ENCODE data around the gene LRRC58. TPM values are rescaled to one million over a fixed set of nuclear protein-coding genes. Genes with fewer than 3 reads are reported as not detected.

Gene LRRC58
- 5.9 TPM for polyA plus RNA-seq (2012; ENCODE audit: insufficient read length, low read depth)

DNA sequence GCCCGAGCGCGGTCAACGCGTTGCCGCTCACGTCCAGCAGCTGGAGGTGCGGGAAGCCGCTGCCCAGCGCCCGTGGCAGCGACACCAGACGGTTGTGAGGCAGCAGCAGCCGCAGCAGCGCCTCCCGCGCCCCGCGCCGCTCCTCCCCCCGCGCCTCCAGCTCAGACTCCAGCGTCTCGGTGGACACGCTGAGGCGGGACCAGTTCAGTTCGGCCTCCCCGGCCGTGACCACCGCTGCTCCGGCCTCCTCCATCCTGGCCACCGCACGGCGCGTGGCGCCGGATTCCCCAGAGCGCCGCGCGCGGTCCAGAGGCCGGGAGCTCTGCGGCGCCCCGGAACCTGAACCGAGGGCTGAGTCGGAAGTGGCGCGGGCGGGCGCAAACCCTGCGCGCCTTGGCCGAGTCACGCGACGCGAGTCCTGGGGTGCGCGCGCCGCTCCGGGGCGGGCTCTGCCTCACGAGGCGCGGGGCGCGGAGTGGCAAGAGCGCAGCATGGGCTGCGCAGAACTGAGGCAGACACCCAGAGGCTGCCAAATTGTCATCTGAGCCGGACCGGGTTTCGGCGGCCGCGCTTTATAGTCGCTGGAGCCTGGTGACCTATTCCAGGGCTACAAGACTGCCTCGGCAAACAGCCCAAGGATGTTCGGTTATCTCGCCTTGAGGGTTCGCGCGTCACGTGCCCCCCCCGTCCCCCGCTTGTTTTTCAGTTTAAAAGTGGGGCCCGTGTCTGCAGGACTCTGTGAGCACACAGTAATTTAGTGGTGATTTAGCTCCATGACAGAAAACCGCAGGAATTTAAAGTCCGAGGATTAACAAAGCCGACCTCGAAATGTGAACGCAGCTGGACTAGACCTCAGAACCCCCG lies at the start of gene LRRC58:
TSS of gene LRRC58 (minus strand) at position 364 of the 864 bp plus-strand sequence. CDS start at position 253, 111 bp downstream.
- TF ChIP-seq, protein P1, sequence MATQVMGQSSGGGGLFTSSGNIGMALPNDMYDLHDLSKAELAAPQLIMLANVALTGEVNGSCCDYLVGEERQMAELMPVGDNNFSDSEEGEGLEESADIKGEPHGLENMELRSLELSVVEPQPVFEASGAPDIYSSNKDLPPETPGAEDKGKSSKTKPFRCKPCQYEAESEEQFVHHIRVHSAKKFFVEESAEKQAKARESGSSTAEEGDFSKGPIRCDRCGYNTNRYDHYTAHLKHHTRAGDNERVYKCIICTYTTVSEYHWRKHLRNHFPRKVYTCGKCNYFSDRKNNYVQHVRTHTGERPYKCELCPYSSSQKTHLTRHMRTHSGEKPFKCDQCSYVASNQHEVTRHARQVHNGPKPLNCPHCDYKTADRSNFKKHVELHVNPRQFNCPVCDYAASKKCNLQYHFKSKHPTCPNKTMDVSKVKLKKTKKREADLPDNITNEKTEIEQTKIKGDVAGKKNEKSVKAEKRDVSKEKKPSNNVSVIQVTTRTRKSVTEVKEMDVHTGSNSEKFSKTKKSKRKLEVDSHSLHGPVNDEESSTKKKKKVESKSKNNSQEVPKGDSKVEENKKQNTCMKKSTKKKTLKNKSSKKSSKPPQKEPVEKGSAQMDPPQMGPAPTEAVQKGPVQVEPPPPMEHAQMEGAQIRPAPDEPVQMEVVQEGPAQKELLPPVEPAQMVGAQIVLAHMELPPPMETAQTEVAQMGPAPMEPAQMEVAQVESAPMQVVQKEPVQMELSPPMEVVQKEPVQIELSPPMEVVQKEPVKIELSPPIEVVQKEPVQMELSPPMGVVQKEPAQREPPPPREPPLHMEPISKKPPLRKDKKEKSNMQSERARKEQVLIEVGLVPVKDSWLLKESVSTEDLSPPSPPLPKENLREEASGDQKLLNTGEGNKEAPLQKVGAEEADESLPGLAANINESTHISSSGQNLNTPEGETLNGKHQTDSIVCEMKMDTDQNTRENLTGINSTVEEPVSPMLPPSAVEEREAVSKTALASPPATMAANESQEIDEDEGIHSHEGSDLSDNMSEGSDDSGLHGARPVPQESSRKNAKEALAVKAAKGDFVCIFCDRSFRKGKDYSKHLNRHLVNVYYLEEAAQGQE (IDR thresholded peaks at IDR 0.05; ENCODE audit: insufficient read depth in 1 of 2, low read depth in 2 of 2, low read length in 2 of 2) = no peak
- no peak for TF ChIP-seq SIN3A (IDR thresholded peaks at IDR 0.05; ENCODE audit: borderline replicate concordance, insufficient read depth, low read length)
- TF ChIP-seq FOXP2 (optimal IDR thresholded peaks at IDR 0.05; ENCODE audit: borderline replicate concordance, extremely low read depth, extremely low read length, insufficient read depth) = peak; percentile 50
- peak; percentile 72 for TF ChIP-seq POLR2AphosphoS5 (IDR thresholded peaks at IDR 0.05; ENCODE audit: low read depth, low read length)
- TF ChIP-seq TAF1 (IDR thresholded peaks at IDR 0.05; ENCODE audit: borderline replicate concordance, insufficient read depth, low read length) = peak; percentile 75; the same call in 1 of the 2 replicates

DNA sequence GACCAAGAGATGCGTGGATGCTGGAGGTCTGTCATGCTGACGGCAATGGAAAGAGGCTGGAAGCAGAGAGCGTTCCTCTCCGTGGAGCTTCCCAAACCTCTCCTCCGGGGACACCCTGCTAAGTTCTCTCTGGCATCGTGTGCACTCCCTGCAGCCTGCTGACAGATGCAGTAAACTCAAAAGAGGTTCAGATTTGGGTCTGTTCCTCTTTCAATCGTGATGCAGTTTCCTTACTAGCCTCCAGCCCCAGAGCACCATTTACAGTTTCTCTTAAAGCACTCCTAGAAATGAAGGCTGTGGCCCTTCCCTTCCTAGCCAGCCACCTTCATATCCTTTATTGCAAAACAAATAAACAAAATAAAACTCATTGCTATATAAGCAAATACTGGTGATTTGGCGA lies 47.3 kb upstream of the LRRC58 start:
- TF ChIP-seq FOXP2 (optimal IDR thresholded peaks at IDR 0.05; ENCODE audit: borderline replicate concordance, extremely low read depth, extremely low read length, insufficient read depth) (no peak), TAF1 (IDR thresholded peaks at IDR 0.05; ENCODE audit: borderline replicate concordance, insufficient read depth, low read length) (no peak), SIN3A (IDR thresholded peaks at IDR 0.05; ENCODE audit: borderline replicate concordance, insufficient read depth, low read length) (no peak), POLR2AphosphoS5 (IDR thresholded peaks at IDR 0.05; ENCODE audit: low read depth, low read length) (no peak)
- TF ChIP-seq, protein P1 (IDR thresholded peaks at IDR 0.05; ENCODE audit: insufficient read depth in 1 of 2, low read depth in 2 of 2, low read length in 2 of 2) = no peak

DNA sequence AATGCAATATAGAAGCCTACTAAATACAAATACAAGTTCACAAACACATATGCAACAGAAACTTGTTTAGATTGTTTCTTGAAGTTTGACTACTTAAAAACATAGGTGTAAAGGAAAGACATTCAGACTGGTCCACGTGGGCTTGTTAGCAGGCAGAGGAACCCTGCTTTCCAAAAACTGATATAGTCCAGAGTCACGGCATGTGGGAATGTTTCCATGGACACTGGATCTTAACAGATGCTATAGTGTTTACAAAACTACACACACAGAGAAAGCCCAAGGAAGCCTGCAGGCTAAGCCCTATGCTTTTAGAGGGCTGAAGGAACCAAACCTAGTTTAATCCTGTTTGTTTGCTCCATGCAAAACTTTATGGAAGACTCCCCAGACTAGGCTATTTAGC lies 45.2 kb upstream of the LRRC58 start:
- no peak for TF ChIP-seq POLR2AphosphoS5 (IDR thresholded peaks at IDR 0.05; ENCODE audit: low read depth, low read length)
- TF ChIP-seq TAF1 (IDR thresholded peaks at IDR 0.05; ENCODE audit: borderline replicate concordance, insufficient read depth, low read length) = no peak
- no peak for TF ChIP-seq SIN3A (IDR thresholded peaks at IDR 0.05; ENCODE audit: borderline replicate concordance, insufficient read depth, low read length)
- no peak for TF ChIP-seq FOXP2 (optimal IDR thresholded peaks at IDR 0.05; ENCODE audit: borderline replicate concordance, extremely low read depth, extremely low read length, insufficient read depth)
- TF ChIP-seq, protein P1 (IDR thresholded peaks at IDR 0.05; ENCODE audit: insufficient read depth in 1 of 2, low read depth in 2 of 2, low read length in 2 of 2) = no peak

DNA sequence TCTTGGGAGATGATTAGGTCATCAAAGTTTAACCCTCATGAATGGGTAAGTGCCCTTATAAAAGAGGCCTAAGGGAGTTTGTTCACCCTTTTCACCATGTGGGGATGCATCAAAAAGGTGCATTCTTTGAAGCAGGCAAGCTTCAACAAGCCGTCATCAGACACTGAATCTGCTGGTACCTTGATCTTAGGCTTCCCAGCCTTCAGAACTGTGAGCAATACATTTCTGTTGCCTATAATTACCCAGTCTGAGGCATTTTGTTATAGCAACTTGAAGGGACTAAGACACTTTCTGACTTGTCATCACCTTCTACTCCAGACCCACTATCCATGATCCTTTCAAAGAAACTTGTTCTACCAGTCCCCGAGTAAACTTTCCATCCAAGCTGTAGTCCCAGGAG lies 44.6 kb upstream of the LRRC58 start:
- no peak for TF ChIP-seq FOXP2 (optimal IDR thresholded peaks at IDR 0.05; ENCODE audit: borderline replicate concordance, extremely low read depth, extremely low read length, insufficient read depth)
- no peak for TF ChIP-seq SIN3A (IDR thresholded peaks at IDR 0.05; ENCODE audit: borderline replicate concordance, insufficient read depth, low read length)
- TF ChIP-seq, protein P1 (IDR thresholded peaks at IDR 0.05; ENCODE audit: insufficient read depth in 1 of 2, low read depth in 2 of 2, low read length in 2 of 2) = no peak
- TF ChIP-seq TAF1 (IDR thresholded peaks at IDR 0.05; ENCODE audit: borderline replicate concordance, insufficient read depth, low read length) = no peak
- no peak for TF ChIP-seq POLR2AphosphoS5 (IDR thresholded peaks at IDR 0.05; ENCODE audit: low read depth, low read length)
